HG02885 (cell line): ENCODE data around the gene ZNF488.

ENCODE experiments used
- ATAC-seq: cut with Tn5 transposase; IDR thresholded peaks from one replicate; pipeline ENCODE4 v1.9.1; 2021; ENCODE audit warnings: mild to moderate bottlenecking; ENCODE audit not compliant: unreplicated experiment, poor library complexity

The ZNF488 gene

GRCh38 chr10:47354165-47354564 lies 29.9 kb downstream of the ZNF488 start:
- no peak for ATAC-seq

GRCh38 chr10:47353351-47353750 lies 30.7 kb downstream of the ZNF488 start:
- ATAC-seq, result no peak

GRCh38 chr10:47351899-47352815 lies 31.9 kb downstream of the ZNF488 start:
- ATAC-seq, result no peak

GRCh38 chr10:47350671-47351640 lies 33.1 kb downstream of the ZNF488 start:
- no peak for ATAC-seq

- no peak for ATAC-seq
These were observed 34.1 kb downstream of the ZNF488 start for GRCh38 chr10:47349941-47350371.

GRCh38 chr10:47349516-47349915 lies 34.6 kb downstream of the ZNF488 start:
- ATAC-seq, result no peak

- ATAC-seq, result no peak
These were observed 35.2 kb downstream of the ZNF488 start for GRCh38 chr10:47348661-47349470.

GRCh38 chr10:47348138-47348651 lies 35.9 kb downstream of the ZNF488 start, which contains the start of gene RBP3:
Gene RBP3, plus strand, starts transcription at chr10:47348363. Its CDS starts 122 bp downstream, at chr10:47348485.
- no peak for ATAC-seq

GRCh38 chr10:47347303-47347675 lies 36.8 kb downstream of the ZNF488 start:
- no peak for ATAC-seq

- no peak for ATAC-seq
These were observed 37.4 kb downstream of the ZNF488 start for GRCh38 chr10:47346581-47347302.

- ATAC-seq, result no peak
These were observed 38.9 kb downstream of the ZNF488 start for GRCh38 chr10:47344996-47345870.

- ATAC-seq, result peak; percentile 56
These were observed 43.4 kb downstream of the ZNF488 start for GRCh38 chr10:47340608-47341170.

GRCh38 chr10:47339759-47340607 lies 44.1 kb downstream of the ZNF488 start:
- no peak for ATAC-seq

- no peak for ATAC-seq
These were observed 44.8 kb downstream of the ZNF488 start for GRCh38 chr10:47339186-47339735.

- no peak for ATAC-seq
These were observed 46.8 kb downstream of the ZNF488 start for GRCh38 chr10:47337310-47337709.

- ATAC-seq, result no peak
These were observed 47.5 kb downstream of the ZNF488 start for GRCh38 chr10:47336387-47337134.
